CD14-positive monocyte (primary cell): ENCODE results near the gene BATF. TPM values are rescaled to one million over a fixed set of nuclear protein-coding genes. Genes with fewer than 3 reads are reported as not detected.

ENCODE experiments used
- DNase-seq, 3 donors: peaks; one replicate each; pipeline ENCODE4 v3.0.0-alpha.2; 2011 to 2022
- H2AFZ ChIP-seq: 2 replicates; pipeline ENCODE4 v1.6.0; 2012; ENCODE audit warnings: mild to moderate bottlenecking, low read depth, low read length, inconsistent platforms; ENCODE audit not compliant: insufficient read depth, poor library complexity, severe bottlenecking
- H3K27ac ChIP-seq, 2 donors: 1 replicate in 1 of 2; 2 replicates in 1 of 2; pipeline ENCODE4 v1.5.1; 2012 to 2013; ENCODE audit warnings: low read length in 2 of 2, control low read depth in 1 of 2, inconsistent platforms in 1 of 2, low read depth in 1 of 2, mild to moderate bottlenecking in 1 of 2
- H3K27me3 ChIP-seq, 2 donors: one replicate each; pipeline versions ENCODE4 v1.6.0 to v1.6.1; 2011 to 2013; ENCODE audit warnings: low read length in 2 of 2; ENCODE audit not compliant: control insufficient read depth in 2 of 2, insufficient read depth in 2 of 2
- H3K36me3 ChIP-seq, 2 donors: replicated peaks in 1 of 2; 1 replicate in 1 of 2; 2 replicates in 1 of 2; pipeline versions ENCODE4 v1.5.1 to v1.6.1; 2012 to 2013; ENCODE audit warnings: low read length in 2 of 2, control low read depth in 1 of 2, inconsistent platforms in 1 of 2, mild to moderate bottlenecking in 1 of 2; ENCODE audit not compliant: insufficient read depth in 2 of 2, control insufficient read depth in 1 of 2
- H3K4me1 ChIP-seq, 2 donors: 1 replicate in 1 of 2; 2 replicates in 1 of 2; pipeline versions ENCODE4 v1.5.1 to v1.6.1; 2012 to 2013; ENCODE audit warnings: low read length in 2 of 2, control low read depth in 1 of 2, inconsistent platforms in 1 of 2, mild to moderate bottlenecking in 1 of 2, moderate library complexity in 1 of 2; ENCODE audit not compliant: insufficient read depth in 2 of 2, control insufficient read depth in 1 of 2
- H3K4me2 ChIP-seq: replicated peaks from 2 replicates; pipeline ENCODE3; 2012; ENCODE audit warnings: low read length, moderate library complexity, mild to moderate bottlenecking; ENCODE audit not compliant: poor library complexity, severe bottlenecking; ENCODE audit errors: extremely low read depth
- H3K4me3 ChIP-seq, 3 experiments: fragments of 200-600 bp in 1 of 3; sonication (generic) in 1 of 3; replicated peaks in 1 of 3; 1 replicate in 2 of 3; 2 replicates in 1 of 3; pipeline ENCODE4 v1.5.1; 2011 to 2013; ENCODE audit warnings: low read length in 3 of 3, mild to moderate bottlenecking in 3 of 3, control low read depth in 2 of 3, low read depth in 2 of 3, inconsistent platforms in 1 of 3, moderate library complexity in 1 of 3
- H3K79me2 ChIP-seq: 2 replicates; pipeline ENCODE4 v1.6.0; 2012; ENCODE audit warnings: mild to moderate bottlenecking, control low read depth, inconsistent platforms, low read length, moderate library complexity; ENCODE audit not compliant: insufficient read depth
- H3K9ac ChIP-seq: 2 replicates; pipeline ENCODE4 v1.6.0; 2017; ENCODE audit warnings: low read length, mild to moderate bottlenecking; ENCODE audit not compliant: insufficient read depth, poor library complexity, severe bottlenecking
- H3K9me3 ChIP-seq, 2 donors: replicated peaks in 1 of 2; 1 replicate in 1 of 2; 2 replicates in 1 of 2; pipeline versions ENCODE4 v1.5.1 to v1.6.1; 2012 to 2013; ENCODE audit warnings: low read length in 2 of 2, control low read depth in 1 of 2; ENCODE audit not compliant: control insufficient read depth in 1 of 2, insufficient read depth in 1 of 2
- H4K20me1 ChIP-seq: 2 replicates; pipeline ENCODE4 v1.6.0; 2012; ENCODE audit warnings: mild to moderate bottlenecking, low read length, control low read depth, moderate library complexity; ENCODE audit not compliant: insufficient read depth
- H3K27ac Mint-ChIP-seq, 7 donors: one replicate each; pipeline ENCODE4 v1.8.0; 2020; ENCODE audit warnings: mild to moderate bottlenecking in 7 of 7, mixed read lengths in 7 of 7, moderate library complexity in 6 of 7, inconsistent platforms in 2 of 7
- H3K27me3 Mint-ChIP-seq, 3 donors: one replicate each; pipeline ENCODE4 v1.8.0; 2021 to 2022; ENCODE audit warnings: low read depth in 3 of 3, mild to moderate bottlenecking in 3 of 3, mixed read lengths in 3 of 3, moderate library complexity in 3 of 3, inconsistent platforms in 1 of 3
- H3K36me3 Mint-ChIP-seq, 2 donors: one replicate each; pipeline ENCODE4 v1.8.0; 2020; ENCODE audit warnings: mixed read lengths in 2 of 2, inconsistent platforms in 1 of 2, mild to moderate bottlenecking in 1 of 2
- H3K4me1 Mint-ChIP-seq: one replicate; pipeline ENCODE4 v1.8.0; 2020; ENCODE audit warnings: mild to moderate bottlenecking, mixed read lengths
- H3K4me3 Mint-ChIP-seq, 2 donors: one replicate each; pipeline ENCODE4 v1.8.0; 2020; ENCODE audit warnings: mild to moderate bottlenecking in 2 of 2, mixed read lengths in 2 of 2, moderate library complexity in 1 of 2
- H3K9me3 Mint-ChIP-seq, 7 donors: one replicate each; pipeline ENCODE4 v1.8.0; 2020 to 2022; ENCODE audit warnings: mixed read lengths in 7 of 7, mild to moderate bottlenecking in 6 of 7, moderate library complexity in 6 of 7, inconsistent platforms in 2 of 7
- CTCF ChIP-seq: fragments of 200-600 bp; IDR thresholded peaks from one replicate; pipeline ENCODE4 v1.8.0; 2022; ENCODE audit warnings: antibody characterized with exemption, mild to moderate bottlenecking
- WGBS: methylation state at CpG from one replicate; pipeline ENCODE4 v1.1.5; 2013; ENCODE audit warnings: missing lambda C conversion rate; ENCODE audit not compliant: insufficient coverage; 5-methylcytosine and 5-hydroxymethylcytosine counted together
- intact Hi-C, 2 donors: fragments of 100-400 bp; cut with micrococcal nuclease; formaldehyde crosslinking; loops; one replicate each; pipeline versions ENCODE4 v1.15.0 to v1.15.1; 2023
- polyA plus RNA-seq, 3 donors: library from polyadenylated mRNA; depleted of rRNA in 1 of 3; unstranded in 2 of 3; stranded (reverse) in 1 of 3; fragments of 300-500 nt in 2 of 3; fragments of >200 nt in 1 of 3; fragmentation: Illumina TruSeq in 2 of 3; gene quantifications; 1 replicate in 2 of 3; 2 replicates in 1 of 3; pipeline ENCODE4 v1.2.3, GENCODE V29; 2012 to 2021

The BATF gene
- polyA plus RNA-seq, 3 donors = 12.6 to 25.8 (median 20.9) TPM

GRCh38 chr14:75562089-75562488 lies 39.8 kb downstream of the BATF start:
- Histone ChIP-seq H3K9me3 (peaks cover 0 to 7% of the 10 kb centered on the region in 2 donors), H4K20me1 (no peaks in the 10 kb centered on the region), H3K27ac (no peak overlapping the region), H3K79me2 (no peaks in the 10 kb centered on the region), H2AFZ (no peak overlapping the region), H3K9ac (no peak overlapping the region), H3K27me3 (no peaks in the 10 kb centered on the region), H3K4me1 (peaks cover 22 to 26% of the 10 kb centered on the region in 2 donors), H3K4me3 (no peak overlapping the region), H3K4me2 (no peak overlapping the region), H3K36me3 (no peaks in the 10 kb centered on the region)
- no peak for DNase-seq
- Mint-ChIP-seq H3K27ac (no peak overlapping the region), H3K9me3 (peaks cover 2 to 7% (median 4%) of the 10 kb centered on the region in 7 donors), H3K4me1 (peaks cover 32% of the 10 kb centered on the region), H3K27me3 (peaks cover 0 to 6% (median 3%) of the 10 kb centered on the region in 3 donors), H3K36me3 (no peaks in the 10 kb centered on the region), H3K4me3 (no peak overlapping the region)
- WGBS = 77% methylated on average over 7 of the region's 7 CpGs
- TF ChIP-seq CTCF = no peak
- intact Hi-C loops = no loop called here

GRCh38 chr14:75562489-75562888 lies 40.2 kb downstream of the BATF start:
- Histone ChIP-seq H2AFZ (no peak overlapping the region), H3K27me3 (no peaks in the 10 kb centered on the region), H3K9me3 (peaks cover 0 to 3% of the 10 kb centered on the region in 2 donors), H3K36me3 (no peaks in the 10 kb centered on the region), H3K4me1 (peaks cover 22 to 26% of the 10 kb centered on the region in 2 donors), H4K20me1 (no peaks in the 10 kb centered on the region), H3K9ac (no peak overlapping the region), H3K79me2 (no peaks in the 10 kb centered on the region), H3K27ac (no peak overlapping the region), H3K4me2 (no peak overlapping the region), H3K4me3 (no peak overlapping the region)
- Mint-ChIP-seq H3K4me1 (peaks cover 32% of the 10 kb centered on the region), H3K9me3 (peaks cover 0 to 3% (median under 1%) of the 10 kb centered on the region in 7 donors), H3K27ac (no peak overlapping the region), H3K36me3 (no peaks in the 10 kb centered on the region), H3K27me3 (peaks cover 3 to 6% (median 3%) of the 10 kb centered on the region in 3 donors), H3K4me3 (no peak overlapping the region)
- 100% methylated on average over 1 of the region's 4 CpGs for WGBS
- intact Hi-C loops = no loop called here
- DNase-seq = no peak
- TF ChIP-seq CTCF = no peak
